GM21529 (cell line): Measurements from ENCODE around the gene TM4SF4.

Experiments
- ATAC-seq: cut with Tn5 transposase; IDR thresholded peaks from one replicate; pipeline ENCODE4 v1.9.1; 2021; ENCODE audit not compliant: unreplicated experiment

Gene TM4SF4

DNA sequence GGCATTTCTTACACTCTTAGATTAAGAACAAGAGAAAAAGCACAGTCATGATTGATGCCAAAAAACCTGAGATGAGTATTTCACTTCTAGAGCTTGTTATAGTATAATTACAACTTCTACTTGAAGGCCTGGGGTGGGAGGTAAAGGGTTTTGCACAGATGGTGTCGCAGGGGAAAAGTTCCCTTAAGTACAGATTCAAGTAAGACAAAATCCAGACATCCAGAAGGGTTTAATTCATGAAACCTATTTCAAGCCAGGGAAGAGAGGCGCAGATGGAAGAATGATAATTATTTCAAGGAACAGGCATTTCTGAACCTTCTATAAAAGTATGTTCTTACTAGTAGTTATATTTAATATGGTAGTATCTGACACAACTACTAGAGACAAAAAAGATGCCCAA, 70.6 kb downstream of the TM4SF4 start:
- no peak for ATAC-seq

DNA sequence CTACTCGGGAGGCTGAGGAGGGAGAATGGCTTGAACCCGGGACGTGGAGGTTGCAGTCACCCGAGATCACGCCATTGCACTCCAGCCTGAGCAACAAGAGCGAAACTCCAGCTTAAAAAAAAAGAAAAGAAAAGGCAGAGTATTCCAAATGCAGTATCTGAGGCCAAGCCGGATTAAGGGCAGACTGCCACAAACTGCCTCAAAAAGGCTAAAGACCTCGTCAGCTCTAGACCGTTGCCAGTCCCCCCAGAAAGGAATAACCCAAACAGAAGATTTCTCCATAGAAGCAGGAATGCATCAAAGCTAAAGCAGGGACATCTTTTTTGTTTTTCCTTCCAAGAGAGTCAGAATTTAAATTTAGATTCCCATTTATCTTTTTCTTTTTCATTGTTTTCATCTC, 72.9 kb downstream of the TM4SF4 start:
- no peak for ATAC-seq

DNA sequence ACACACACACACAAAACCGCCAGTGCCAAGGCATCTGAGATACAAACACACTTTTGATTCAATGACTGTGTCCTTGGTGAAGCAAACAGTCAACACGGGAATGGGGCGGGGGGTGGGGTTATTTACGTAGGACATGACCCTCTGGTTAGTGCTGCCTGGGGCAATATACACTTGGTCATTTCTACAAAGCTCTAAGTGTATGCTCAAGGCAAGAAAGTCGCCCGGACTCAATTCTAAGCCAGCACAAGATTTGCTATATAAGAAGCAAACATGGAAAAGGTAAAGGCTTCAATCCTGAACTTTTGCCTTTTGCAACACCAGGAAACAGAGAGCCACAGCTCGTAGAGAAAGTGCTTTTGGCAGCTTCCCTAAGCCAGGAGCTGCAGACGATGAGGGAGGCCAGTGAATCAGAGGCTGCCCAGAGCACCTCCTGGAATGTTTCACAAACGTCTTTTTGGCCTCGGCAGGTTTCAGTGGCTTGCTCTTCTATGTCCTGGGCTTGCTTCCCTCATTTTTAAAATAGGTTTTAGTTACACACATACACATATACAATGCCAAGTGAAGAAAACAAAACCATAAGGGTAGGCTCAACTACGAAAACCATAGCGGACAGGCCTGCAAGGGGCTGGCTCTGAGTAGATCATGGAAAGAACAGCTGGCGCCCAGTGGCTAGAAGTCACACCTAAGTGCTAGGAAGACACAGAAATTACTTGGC, 73.6 kb downstream of the TM4SF4 start:
- no peak for ATAC-seq

DNA sequence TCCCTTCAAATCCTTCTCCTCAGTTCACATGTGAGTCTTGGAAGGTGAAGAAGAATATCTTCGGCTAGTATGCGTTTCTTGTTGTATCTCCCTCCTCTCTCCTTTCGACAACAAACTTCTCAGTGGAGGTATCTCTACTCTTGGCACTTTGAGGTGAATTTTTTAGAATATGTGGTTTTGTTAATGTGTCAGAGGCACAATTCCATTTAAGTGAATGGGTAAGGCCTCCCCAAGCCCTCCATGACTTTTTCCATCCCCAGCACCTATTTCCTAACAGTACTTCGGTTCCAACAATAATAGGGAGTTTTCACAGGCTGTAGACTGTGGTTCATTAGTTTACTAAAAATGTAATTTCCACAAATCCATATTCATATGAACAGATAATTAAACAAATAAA, 74.2 kb downstream of the TM4SF4 start:
- ATAC-seq: no peak

DNA sequence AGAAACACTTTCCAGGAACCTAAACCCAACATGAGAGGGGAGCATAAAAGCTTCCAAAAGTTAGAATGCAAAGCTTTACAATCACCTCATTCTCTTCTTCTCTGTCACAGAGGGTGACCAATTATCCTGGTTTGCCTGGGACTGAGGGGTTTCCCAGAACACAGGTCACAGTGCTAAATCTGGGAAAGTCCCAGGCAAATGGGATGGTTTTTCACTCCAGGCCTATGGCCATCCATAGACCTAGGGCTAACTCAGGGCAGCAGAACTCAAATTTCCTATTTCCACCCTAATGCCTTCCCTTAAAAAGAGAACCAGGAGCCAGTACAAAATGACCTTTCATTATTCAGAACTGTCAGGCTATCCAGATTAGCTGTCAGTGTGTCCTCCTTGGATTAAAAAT, 77.0 kb downstream of the TM4SF4 start:
- no peak for ATAC-seq

DNA sequence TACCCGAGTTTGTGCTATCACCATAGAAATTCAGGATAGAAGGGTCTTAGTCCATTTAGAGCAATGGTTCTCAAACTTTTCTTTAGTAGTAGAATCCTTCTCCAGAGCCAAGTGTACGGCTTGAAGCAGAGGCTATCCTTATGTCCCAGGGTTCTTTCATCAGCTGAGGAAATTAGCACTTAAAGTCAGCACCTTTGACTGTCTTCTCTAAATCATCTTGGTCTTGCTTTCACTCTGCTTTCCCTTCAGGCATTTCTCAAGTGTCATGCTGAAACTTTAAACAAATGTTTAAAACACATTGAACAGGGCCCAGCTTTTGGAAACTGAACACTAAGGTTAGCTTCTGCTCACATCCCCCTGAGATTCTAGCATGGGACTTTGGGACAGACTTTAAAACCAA, 78.2 kb downstream of the TM4SF4 start:
- ATAC-seq: no peak
